Activated CD8-positive, alpha-beta memory T cell treated with anti-CD3 and anti-CD28 coated beads for 4 hours (primary cell): Measurements from ENCODE around the gene SH3BP1.
"Not testable (repeated sequence)": the region's sequence is repeated elsewhere in the genome, so short reads cannot be mapped to it uniquely, and the experiment has no call there.

Experiments
- DNase-seq, 2 donors: peaks; one replicate each; pipeline ENCODE4 v3.0.0-alpha.2; 2020; ENCODE audit warnings: low read depth in 2 of 2

SH3BP1 gene

GRCh38 chr22:37633625-37634416 is 5.6 kb upstream of the SH3BP1 start:
- no peak for DNase-seq

GRCh38 chr22:37634417-37634924 is 5.0 kb upstream of the SH3BP1 start:
- DNase-seq, result no peak

- no peak for DNase-seq
These were observed 4.3 kb upstream of the SH3BP1 start for GRCh38 chr22:37635157-37635556.

GRCh38 chr22:37636186-37636948 is 3.1 kb upstream of the SH3BP1 start:
- DNase-seq, result no peak

- DNase-seq, result no peak
These were observed 2.6 kb upstream of the SH3BP1 start for GRCh38 chr22:37636949-37637273.

- no peak for DNase-seq
These were observed 939 bp upstream of the SH3BP1 start for GRCh38 chr22:37638391-37639069.

- DNase-seq, result no peak
These were observed 512 bp downstream of the SH3BP1 start for GRCh38 chr22:37639771-37640590.

- no peak for DNase-seq
These were observed 1.4 kb downstream of the SH3BP1 start for GRCh38 chr22:37640591-37641560.

- no peak for DNase-seq
These were observed 2.1 kb downstream of the SH3BP1 start for GRCh38 chr22:37641561-37641949.

GRCh38 chr22:37643225-37643847 is 3.9 kb downstream of the SH3BP1 start:
- DNase-seq, result peak; percentile 67 to 71

- DNase-seq, result no peak
These were observed 7.8 kb downstream of the SH3BP1 start for GRCh38 chr22:37647317-37647716.

GRCh38 chr22:37647928-37648327 is 8.5 kb downstream of the SH3BP1 start:
- DNase-seq, result no peak

- no peak for DNase-seq
These were observed 11.1 kb downstream of the SH3BP1 start for GRCh38 chr22:37650463-37651136.

- no peak for DNase-seq
These were observed 15.2 kb downstream of the SH3BP1 start for GRCh38 chr22:37654563-37655251.

GRCh38 chr22:37655252-37655563 is 15.7 kb downstream of the SH3BP1 start:
- no peak for DNase-seq

- DNase-seq, result not testable (repeated sequence)
These were observed 17.1 kb downstream of the SH3BP1 start for GRCh38 chr22:37656583-37656982.

- no peak for DNase-seq
These were observed 18.2 kb downstream of the SH3BP1 start for GRCh38 chr22:37657590-37658132.
